ENCODE results near the gene NRXN3. TPM values are rescaled to one million over a fixed set of nuclear protein-coding genes. Genes with fewer than 3 reads are reported as not detected.

The NRXN3 gene
- total and polyA plus RNA-seq, 2 of the 4 experiments (the other 2 are of a cell fraction), result 4.8 to 25.1 TPM

GRCh38 chr14:78292003-78292402, 121.8 kb downstream of the NRXN3 start:
- Histone ChIP-seq H2BK5ac (ENCODE audit: low read depth, low read length, poor library complexity, severe bottlenecking) (no peak overlapping the region), H3K4me1 (ENCODE audit: control insufficient read depth, insufficient read depth, low read length) (no peaks in the 10 kb centered on the region), H3K4me2 (ENCODE audit: low read depth, low read length) (no peak overlapping the region), H4K91ac (ENCODE audit: insufficient read depth, low read depth, low read length) (no peak overlapping the region), H3K4me3 (ENCODE audit: insufficient read depth, low read depth, low read length) (no peak overlapping the region), H2BK15ac (ENCODE audit: low read depth, low read length) (no peak overlapping the region), H2AK5ac (ENCODE audit: low read depth, low read length) (no peak overlapping the region), H4K8ac (ENCODE audit: low read depth in 2 of 2, low read length in 2 of 2) (no peak overlapping the region), H3K9ac (ENCODE audit: low read depth, low read length) (no peak overlapping the region), H3K79me1 (ENCODE audit: low read depth in 1 of 2, low read length in 2 of 2) (no peaks in the 10 kb centered on the region), H3K14ac (replicated peaks; ENCODE audit: low read depth, low read length) (no peak overlapping the region), H3K27ac (ENCODE audit: insufficient read depth, low read length) (no peak overlapping the region), H3K9me1 (ENCODE audit: insufficient read depth, low read length) (no peaks in the 10 kb centered on the region), H2AFZ (replicated peaks; ENCODE audit: low read length, poor library complexity) (no peak overlapping the region), H3K36me3 (ENCODE audit: control insufficient read depth, insufficient read depth, low read length) (no peaks in the 10 kb centered on the region), H3K23ac (ENCODE audit: low read depth, low read length) (no peak overlapping the region), H2AK9ac (replicated peaks; ENCODE audit: low read depth, low read length, poor library complexity) (no peak overlapping the region), H3K18ac (ENCODE audit: low read depth, low read length) (no peak overlapping the region), H3K27me3 (ENCODE audit: control insufficient read depth, insufficient read depth, low read length) (no peaks in the 10 kb centered on the region), H3K4ac (ENCODE audit: low read depth, low read length) (no peak overlapping the region), H2BK120ac (ENCODE audit: low read depth, low read length) (no peak overlapping the region), H4K20me1 (ENCODE audit: insufficient read depth, low read length) (no peaks in the 10 kb centered on the region), H3K56ac (ENCODE audit: extremely low read depth, insufficient read depth, low read length) (no peak overlapping the region), H3K9me3 (ENCODE audit: control insufficient read depth, insufficient read depth, low read length) (peaks cover 8% of the 10 kb centered on the region), H4K5ac (ENCODE audit: low read depth, low read length) (no peak overlapping the region), H2BK20ac (ENCODE audit: low read depth, low read length) (no peak overlapping the region)
- TF ChIP-seq MXI1 (IDR thresholded peaks at IDR 0.05; ENCODE audit: borderline replicate concordance, low read depth, low read length) (no peak), MAFK (IDR thresholded peaks at IDR 0.05; ENCODE audit: low read depth, low read length) (no peak), FOS (IDR thresholded peaks at IDR 0.05; ENCODE audit: low read depth, low read length) (no peak), NFE2L2 (IDR thresholded peaks at IDR 0.05; ENCODE audit: low read depth, low read length) (no peak), USF2 (IDR thresholded peaks at IDR 0.05; ENCODE audit: low read depth, low read length) (no peak), POLR2A (IDR thresholded peaks at IDR 0.05; ENCODE audit: low read depth, low read length) (no peak)
- TF ChIP-seq, protein P1, sequence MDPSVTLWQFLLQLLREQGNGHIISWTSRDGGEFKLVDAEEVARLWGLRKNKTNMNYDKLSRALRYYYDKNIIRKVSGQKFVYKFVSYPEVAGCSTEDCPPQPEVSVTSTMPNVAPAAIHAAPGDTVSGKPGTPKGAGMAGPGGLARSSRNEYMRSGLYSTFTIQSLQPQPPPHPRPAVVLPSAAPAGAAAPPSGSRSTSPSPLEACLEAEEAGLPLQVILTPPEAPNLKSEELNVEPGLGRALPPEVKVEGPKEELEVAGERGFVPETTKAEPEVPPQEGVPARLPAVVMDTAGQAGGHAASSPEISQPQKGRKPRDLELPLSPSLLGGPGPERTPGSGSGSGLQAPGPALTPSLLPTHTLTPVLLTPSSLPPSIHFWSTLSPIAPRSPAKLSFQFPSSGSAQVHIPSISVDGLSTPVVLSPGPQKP (IDR thresholded peaks at IDR 0.05; ENCODE audit: borderline replicate concordance, low read depth, low read length), result no peak
- DNase-seq (no peak), ATAC-seq (ENCODE audit: low read depth) (no peak)
- BruUV-seq (replicated peaks), result no TSS peak
- CTCF ChIA-PET, result no interaction called here
- POLR2A ChIA-PET (ENCODE audit: unreplicated experiment), result no interaction called here
- dilution Hi-C loops (cut with HindIII; ENCODE audit: low sequenced_read_pairs, unreplicated experiment) (no loop called here), intact Hi-C loops (cut with micrococcal nuclease) (no loop called here), in situ Hi-C loops (cut with MboI; ENCODE audit: low sequenced_read_pairs) (no loop called here)
- WGBS, 2 experiments (ENCODE audit: extremely low coverage in 2 of 2, insufficient read length in 1 of 2), result no CpG with 5 or more reads among the region's 3 CpGs

Data from IMR-90 (cell line).